SU-DHL-6 (cell line): ENCODE results near the gene BRD4.
A peak's percentile ranks its signal among the peaks of the same experiment; 100 is the strongest.

Source experiments
- H2AFZ ChIP-seq: fragments of 200-600 bp; sonication (generic); 2 replicates; pipeline ENCODE4 v1.6.1; 2014; ENCODE audit warnings: low read depth, mild to moderate bottlenecking, moderate library complexity, mixed read lengths, antibody characterized with exemption, low read length; ENCODE audit not compliant: severe bottlenecking
- H3F3A ChIP-seq: fragments of 200-600 bp; shearing (Covaris generic); 2 replicates; pipeline ENCODE4 v1.6.0; 2016; ENCODE audit warnings: antibody characterized with exemption, mild to moderate bottlenecking; ENCODE audit not compliant: insufficient read depth
- H3K27ac ChIP-seq: fragments of 200-600 bp; sonication (generic); 2 replicates; pipeline ENCODE4 v1.5.1; 2016; ENCODE audit warnings: low read depth, mild to moderate bottlenecking, low read length, moderate library complexity, mixed read lengths
- H3K27me3 ChIP-seq: fragments of 200-600 bp; sonication (generic), shearing (Covaris generic); 2 replicates; pipeline ENCODE4 v1.6.0; 2014; ENCODE audit warnings: mild to moderate bottlenecking, low read length
- H3K36me3 ChIP-seq: fragments of 200-600 bp; sonication (generic); 2 replicates; pipeline ENCODE4 v1.6.1; 2014; ENCODE audit warnings: mild to moderate bottlenecking, low read length, mixed read lengths
- H3K4me2 ChIP-seq: fragments of 300-600, 200-600 bp; shearing (Covaris generic), sonication (generic); 2 replicates; pipeline ENCODE4 v1.6.0; 2014; ENCODE audit warnings: low read length, low read depth, mild to moderate bottlenecking; ENCODE audit not compliant: poor library complexity, severe bottlenecking
- H3K4me3 ChIP-seq: fragments of 200-600 bp; sonication (generic); 2 replicates; pipeline ENCODE4 v1.5.1; 2014; ENCODE audit warnings: antibody characterized with exemption, low read length, mild to moderate bottlenecking, mixed read lengths; ENCODE audit not compliant: insufficient read depth, poor library complexity, severe bottlenecking
- H3K79me2 ChIP-seq: fragments of 200-600 bp; sonication (generic); 2 replicates; pipeline ENCODE4 v1.6.1; 2014; ENCODE audit warnings: mild to moderate bottlenecking, low read length, moderate library complexity; ENCODE audit not compliant: insufficient read depth
- H3K9ac ChIP-seq: fragments of 200-600 bp; sonication (generic); 2 replicates; pipeline ENCODE4 v1.7.0; 2014; ENCODE audit warnings: mild to moderate bottlenecking, low read length
- H3K9me2 ChIP-seq: fragments of 200-600 bp; sonication (generic); replicated peaks from 2 replicates; pipeline ENCODE4 v1.6.1; 2014; ENCODE audit warnings: low read length; ENCODE audit not compliant: insufficient read depth
- H3K9me3 ChIP-seq: fragments of 200-600 bp; sonication (generic); 2 replicates; pipeline ENCODE4 v1.6.1; 2014; ENCODE audit warnings: low read length, mixed read lengths; ENCODE audit not compliant: insufficient read depth
- H4K20me1 ChIP-seq: fragments of 200-600 bp; sonication (generic); 2 replicates; pipeline ENCODE4 v1.6.1; 2014; ENCODE audit warnings: low read depth, mild to moderate bottlenecking, antibody characterized with exemption, low read length, moderate library complexity, mixed read lengths
- EZH2phosphoT487 ChIP-seq: fragments of 200-600 bp; sonication (generic), shearing (Covaris generic); conservative IDR thresholded peaks from 2 replicates; pipeline ENCODE4 v1.6.1; 2018; ENCODE audit warnings: mild to moderate bottlenecking, antibody characterized with exemption, low read length, moderate library complexity, mixed read lengths
- TF ChIP-seq, protein P1 (sequence below): fragments of 200-600 bp; sonication (generic); IDR thresholded peaks from one replicate; pipeline ENCODE4 v1.5.1; 2017; ENCODE audit warnings: antibody characterized with exemption, mild to moderate bottlenecking, low read length, moderate library complexity; ENCODE audit not compliant: insufficient read depth, poor library complexity, severe bottlenecking

The BRD4 gene

DNA sequence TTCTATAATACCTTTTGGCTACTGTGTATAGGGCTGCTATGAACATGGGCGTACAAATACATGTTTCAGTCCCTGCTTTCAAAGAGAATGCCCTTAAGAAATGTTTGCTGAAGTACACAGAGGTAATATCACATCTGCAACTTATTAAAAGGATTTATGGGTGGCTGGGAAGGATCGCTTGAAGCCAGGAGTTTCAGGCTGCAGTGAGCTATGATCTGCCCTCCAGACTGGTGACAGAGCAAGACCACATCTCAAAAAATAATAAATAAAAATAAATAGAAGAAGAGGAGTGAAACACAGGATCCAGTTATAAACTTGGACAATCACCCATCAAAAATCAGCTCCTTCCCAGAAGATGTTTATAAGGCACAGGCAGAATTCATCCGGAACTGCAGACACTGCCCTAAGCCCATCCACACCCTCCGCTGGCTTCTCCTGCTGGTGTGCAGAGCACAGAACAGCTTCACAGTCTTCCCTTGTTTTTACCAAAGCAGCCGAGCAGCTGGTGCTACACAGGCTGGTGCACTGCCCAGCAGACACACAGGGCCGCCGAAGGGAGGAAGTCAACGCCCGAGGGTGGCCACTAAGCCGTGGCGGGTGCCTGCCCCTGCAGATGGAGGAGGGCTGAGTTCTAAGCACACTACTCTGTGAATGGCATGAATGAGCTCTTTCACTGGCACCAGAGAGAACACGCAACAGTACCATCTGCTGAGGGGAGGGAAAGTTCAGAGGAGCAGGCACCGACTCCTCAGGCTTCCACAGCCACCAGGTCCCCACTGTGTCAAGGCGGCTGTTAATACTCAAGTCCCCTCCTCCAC, 44.0 kb downstream of the BRD4 start:
- peak overlapping the region; percentile 69 for H3K4me2 ChIP-seq
- no peaks in the 10 kb centered on the region for H3K9me3 ChIP-seq
- no peaks in the 10 kb centered on the region for H3K9me2 ChIP-seq
- H2AFZ ChIP-seq: no peak overlapping the region
- H3K4me3 ChIP-seq: peak overlapping the region; percentile 26
- H3K79me2 ChIP-seq: peaks cover 98% of the 10 kb centered on the region
- H3K9ac ChIP-seq: peak overlapping the region; percentile 43
- H4K20me1 ChIP-seq: peaks cover 29% of the 10 kb centered on the region; the same call in 1 of the 2 replicates
- H3K27me3 ChIP-seq: no peaks in the 10 kb centered on the region
- H3K27ac ChIP-seq: peak overlapping the region; percentile 82
- TF ChIP-seq, protein P1, sequence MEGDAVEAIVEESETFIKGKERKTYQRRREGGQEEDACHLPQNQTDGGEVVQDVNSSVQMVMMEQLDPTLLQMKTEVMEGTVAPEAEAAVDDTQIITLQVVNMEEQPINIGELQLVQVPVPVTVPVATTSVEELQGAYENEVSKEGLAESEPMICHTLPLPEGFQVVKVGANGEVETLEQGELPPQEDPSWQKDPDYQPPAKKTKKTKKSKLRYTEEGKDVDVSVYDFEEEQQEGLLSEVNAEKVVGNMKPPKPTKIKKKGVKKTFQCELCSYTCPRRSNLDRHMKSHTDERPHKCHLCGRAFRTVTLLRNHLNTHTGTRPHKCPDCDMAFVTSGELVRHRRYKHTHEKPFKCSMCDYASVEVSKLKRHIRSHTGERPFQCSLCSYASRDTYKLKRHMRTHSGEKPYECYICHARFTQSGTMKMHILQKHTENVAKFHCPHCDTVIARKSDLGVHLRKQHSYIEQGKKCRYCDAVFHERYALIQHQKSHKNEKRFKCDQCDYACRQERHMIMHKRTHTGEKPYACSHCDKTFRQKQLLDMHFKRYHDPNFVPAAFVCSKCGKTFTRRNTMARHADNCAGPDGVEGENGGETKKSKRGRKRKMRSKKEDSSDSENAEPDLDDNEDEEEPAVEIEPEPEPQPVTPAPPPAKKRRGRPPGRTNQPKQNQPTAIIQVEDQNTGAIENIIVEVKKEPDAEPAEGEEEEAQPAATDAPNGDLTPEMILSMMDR: no peak
- peaks cover 48% of the 10 kb centered on the region for H3F3A ChIP-seq
- H3K36me3 ChIP-seq: no peaks in the 10 kb centered on the region

DNA sequence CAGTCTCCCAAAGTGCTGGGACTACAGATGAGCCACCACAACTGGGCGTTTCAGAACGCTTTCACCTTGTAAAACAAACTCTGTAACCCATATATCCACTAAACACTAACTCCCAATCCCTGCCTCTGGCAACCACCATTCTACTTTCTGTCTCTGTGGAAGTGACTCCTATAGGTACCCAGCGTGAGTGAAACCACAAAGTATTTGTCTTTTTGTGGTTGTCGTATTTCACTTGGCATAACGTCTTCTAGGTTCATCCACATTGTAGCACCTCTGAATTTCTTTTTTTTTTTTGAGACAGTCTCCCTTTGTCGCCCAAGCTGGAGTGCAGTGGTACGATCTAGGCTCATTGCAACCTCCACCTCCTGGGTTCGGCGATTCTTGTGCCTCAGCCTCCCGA, 44.8 kb downstream of the BRD4 start:
- peaks cover 100% of the 10 kb centered on the region for H3K79me2 ChIP-seq
- peaks cover 48% of the 10 kb centered on the region for H3F3A ChIP-seq
- H4K20me1 ChIP-seq: peaks cover 36% of the 10 kb centered on the region; the same call in 1 of the 2 replicates
- no peaks in the 10 kb centered on the region for H3K9me2 ChIP-seq
- H3K9me3 ChIP-seq: no peaks in the 10 kb centered on the region
- H2AFZ ChIP-seq: no peak overlapping the region
- peak overlapping the region; percentile 69 for H3K4me2 ChIP-seq
- peak overlapping the region; percentile 82 for H3K27ac ChIP-seq
- no peak for TF ChIP-seq EZH2phosphoT487
- TF ChIP-seq, protein P1: no peak
- no peaks in the 10 kb centered on the region for H3K27me3 ChIP-seq
- H3K9ac ChIP-seq: peak overlapping the region; percentile 43
- no peaks in the 10 kb centered on the region for H3K36me3 ChIP-seq
- peak overlapping the region; percentile 26 for H3K4me3 ChIP-seq

DNA sequence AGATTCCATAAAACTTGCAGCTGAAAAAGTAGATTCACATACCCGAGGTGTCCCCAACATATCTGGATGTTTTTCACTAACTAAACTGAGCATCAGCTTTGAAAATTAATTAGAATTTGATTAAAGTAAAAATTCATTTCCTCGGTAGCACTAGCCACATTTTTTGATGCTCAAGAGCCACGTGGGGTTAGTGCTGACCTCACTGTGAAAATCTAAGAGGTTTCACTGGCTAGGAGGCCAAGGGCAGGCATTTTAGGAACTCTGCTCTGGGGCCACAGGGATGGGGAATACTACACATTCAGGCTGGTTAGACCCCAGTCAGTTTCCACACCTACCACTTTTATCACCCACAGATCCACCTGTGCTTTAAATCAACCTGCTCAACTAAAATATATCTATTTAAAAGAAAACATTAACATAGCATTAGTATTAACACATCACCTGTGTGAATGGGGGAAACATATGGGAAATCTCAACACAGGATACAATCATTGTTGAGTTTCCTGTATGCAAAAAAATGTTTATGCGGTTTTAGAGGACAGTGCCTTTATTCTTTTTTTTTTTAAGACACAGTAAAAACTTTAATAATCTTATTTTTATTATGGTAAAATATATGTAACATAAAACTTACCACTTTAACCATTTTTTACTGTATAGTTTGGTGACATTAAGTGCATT, 45.5 kb downstream of the BRD4 start:
- H3K27ac ChIP-seq: peak overlapping the region; percentile 82
- no peaks in the 10 kb centered on the region for H3K9me2 ChIP-seq
- H4K20me1 ChIP-seq: peaks cover 42% of the 10 kb centered on the region; the same call in 1 of the 2 replicates
- H3F3A ChIP-seq: peaks cover 48% of the 10 kb centered on the region
- TF ChIP-seq, protein P1: no peak
- TF ChIP-seq EZH2phosphoT487: no peak
- no peak overlapping the region for H2AFZ ChIP-seq
- H3K9me3 ChIP-seq: no peaks in the 10 kb centered on the region
- peak overlapping the region; percentile 43 for H3K9ac ChIP-seq
- H3K4me3 ChIP-seq: peak overlapping the region; percentile 23
- no peaks in the 10 kb centered on the region for H3K36me3 ChIP-seq
- peak overlapping the region; percentile 69 for H3K4me2 ChIP-seq
- no peaks in the 10 kb centered on the region for H3K27me3 ChIP-seq
- H3K79me2 ChIP-seq: peaks cover 100% of the 10 kb centered on the region
